ENCODE data around the gene BIN1.

GRCh38 chr2:127075821-127076220 is 31.1 kb downstream of the BIN1 start:
- no peak for TF ChIP-seq CTCF (IDR thresholded peaks at IDR 0.05)
- no peak for TF ChIP-seq EZH2 (IDR thresholded peaks at IDR 0.05; ENCODE audit: borderline replicate concordance, insufficient read depth, low read depth, low read length, poor library complexity, severe bottlenecking)
